Endothelial cell of umbilical vein (primary cell): ENCODE results near the gene ANXA6. TPM values are rescaled to one million over a fixed set of nuclear protein-coding genes. Genes with fewer than 3 reads are reported as not detected.

Experiments used
- BruUV-seq: library from RNA; stranded (reverse); fragments of 400-500 nt; replicated peaks from 2 replicates; lab custom pipeline; 2021; lab: Mats Ljungman, UMichigan
- CTCF ChIA-PET: fragments of 300-600, 350-600 bp; sonication (Branson Sonifier 250); formaldehyde crosslinking; loops from one replicate; lab custom pipeline; 2021; ENCODE audit warnings: antibody characterized with exemption, inconsistent platforms; lab: Charles Lee
- POLR2A ChIA-PET: fragments of 300-600, 350-600 bp; sonication (Branson Sonifier 250); formaldehyde crosslinking; loops from one replicate; lab custom pipeline; 2021; ENCODE audit warnings: antibody characterized with exemption, inconsistent platforms; lab: Charles Lee
- DNase-seq: peaks from one replicate; pipeline ENCODE4 v3.0.0-alpha.2; 2011; ENCODE audit warnings: low read depth, low spot score
- FAIRE-seq: peaks from 2 replicates; lab custom pipeline; 2011; peaks lifted over from hg19 to GRCh38; lab: Jason Lieb, UNC
- H2AFZ ChIP-seq: 2 replicates; pipeline ENCODE4 v1.6.0; 2012; ENCODE audit warnings: low read depth, low read length, control low read depth, inconsistent platforms
- H3K27ac ChIP-seq: 2 replicates; pipeline ENCODE4 v1.5.1; 2011; ENCODE audit warnings: low read depth, mild to moderate bottlenecking, control low read depth, low read length, moderate library complexity; ENCODE audit not compliant: insufficient read depth
- H3K27me3 ChIP-seq, 2 experiments: 2 replicates each; pipeline versions ENCODE4 v1.6.0 to v1.6.1; 2011; ENCODE audit warnings: low read length in 2 of 2, mixed read lengths in 1 of 2; ENCODE audit not compliant: control insufficient read depth in 2 of 2, insufficient read depth in 2 of 2
- H3K36me3 ChIP-seq, 2 experiments: 2 replicates in 1 of 2; 3 replicates in 1 of 2; pipeline ENCODE4 v1.5.1; 2011; ENCODE audit warnings: low read length in 2 of 2, mild to moderate bottlenecking in 1 of 2, moderate library complexity in 1 of 2; ENCODE audit not compliant: control insufficient read depth in 2 of 2, insufficient read depth in 2 of 2; ENCODE audit errors: extremely low read depth in 1 of 2
- H3K4me1 ChIP-seq: 3 replicates; pipeline ENCODE4 v1.5.1; 2011; ENCODE audit warnings: mild to moderate bottlenecking, low read length; ENCODE audit not compliant: control insufficient read depth, insufficient read depth; ENCODE audit errors: extremely low read depth
- H3K4me2 ChIP-seq: 2 replicates; pipeline ENCODE4 v1.6.1; 2011; ENCODE audit warnings: low read length, control low read depth, mixed read lengths; ENCODE audit not compliant: insufficient read depth
- H3K4me3 ChIP-seq, 3 experiments: fragments of 200-600 bp in 1 of 3; sonication (generic), shearing (Covaris generic) in 1 of 3; replicated peaks in 1 of 3; 2 replicates each; pipeline ENCODE4 v1.5.1; 2011 to 2016; ENCODE audit warnings: control low read depth in 3 of 3, low read length in 3 of 3, mild to moderate bottlenecking in 2 of 3, inconsistent platforms in 1 of 3, low read depth in 1 of 3, moderate library complexity in 1 of 3; ENCODE audit not compliant: insufficient read depth in 1 of 3
- H3K79me2 ChIP-seq: 2 replicates; pipeline ENCODE4 v1.6.0; 2012; ENCODE audit warnings: low read length, inconsistent platforms; ENCODE audit not compliant: control insufficient read depth, insufficient read depth
- H3K9ac ChIP-seq: replicated peaks from 2 replicates; pipeline ENCODE3; 2011; ENCODE audit warnings: low read length, control low read depth; ENCODE audit not compliant: insufficient read depth; ENCODE audit errors: extremely low read depth
- H3K9me1 ChIP-seq: replicated peaks from 3 replicates; pipeline ENCODE4 v1.6.0; 2011; ENCODE audit warnings: mild to moderate bottlenecking, low read length; ENCODE audit not compliant: control insufficient read depth, insufficient read depth; ENCODE audit errors: extremely low read depth
- H3K9me3 ChIP-seq: replicated peaks from 2 replicates; pipeline ENCODE4 v1.5.1; 2012; ENCODE audit warnings: low read length, inconsistent platforms; ENCODE audit not compliant: control insufficient read depth, insufficient read depth
- H4K20me1 ChIP-seq: replicated peaks from 2 replicates; pipeline ENCODE3; 2011; ENCODE audit warnings: mild to moderate bottlenecking, low read length; ENCODE audit not compliant: control insufficient read depth, insufficient read depth; ENCODE audit errors: extremely low read depth
- FOS ChIP-seq: IDR thresholded peaks from 2 replicates; pipeline ENCODE4 v1.6.1; 2011; ENCODE audit warnings: mild to moderate bottlenecking, low read length, moderate library complexity, borderline replicate concordance; ENCODE audit not compliant: insufficient read depth
- GATA2 ChIP-seq: IDR thresholded peaks from 2 replicates; pipeline ENCODE4 v1.7.0; 2011; ENCODE audit warnings: low read depth, mild to moderate bottlenecking, moderate library complexity, mixed read lengths, low read length; ENCODE audit not compliant: insufficient read length, insufficient read depth
- JUN ChIP-seq: IDR thresholded peaks from 2 replicates; pipeline ENCODE4 v1.6.1; 2011; ENCODE audit warnings: borderline replicate concordance, low read depth; ENCODE audit not compliant: insufficient read length, insufficient read depth
- MYC ChIP-seq: IDR thresholded peaks from one replicate; pipeline ENCODE4 v1.6.1; 2011; ENCODE audit warnings: mild to moderate bottlenecking, low read depth, low read length
- POLR2AphosphoS5 ChIP-seq: IDR thresholded peaks from 2 replicates; pipeline ENCODE4 v1.6.1; 2012; ENCODE audit warnings: low read depth, mild to moderate bottlenecking, control low read depth, low read length, moderate library complexity; ENCODE audit not compliant: insufficient read depth
- dilution Hi-C: fragments of 300-500 bp; cut with MboI; formaldehyde crosslinking; loops from one replicate; pipeline ENCODE4 v1.15.0; 2019; ENCODE audit warnings: low sequenced_read_pairs; ENCODE audit not compliant: extremely low pct_ligation_motif_present
- intact Hi-C: fragments of 100-400 bp; cut with micrococcal nuclease; formaldehyde crosslinking; loops from one replicate; pipeline ENCODE4 v1.10.0; 2022
- polyA plus RNA-seq, 4 experiments: library from polyadenylated mRNA; depleted of rRNA in 3 of 4; stranded (reverse) in 3 of 4; unstranded in 1 of 4; fragments of >200 nt; gene quantifications; 2 replicates each; pipeline versions ENCODE4 v1.2.1 to v1.2.3, GENCODE V29; 2011 to 2012; ENCODE audit warnings: missing spikeins in 1 of 4
- total RNA-seq: library from RNA; stranded (reverse); gene quantifications from 2 replicates; pipeline ENCODE4 v1.2.3, GENCODE V29; 2021
- TF ChIP-seq, protein P1 (sequence below), 2 donors: IDR thresholded peaks; 1 replicate in 1 of 2; 2 replicates in 1 of 2; pipeline ENCODE4 v1.5.1; 2011; ENCODE audit warnings: low read length in 2 of 2, mild to moderate bottlenecking in 2 of 2, moderate library complexity in 2 of 2, control low read depth in 1 of 2, inconsistent platforms in 1 of 2, low read depth in 1 of 2; ENCODE audit not compliant: insufficient read depth in 1 of 2; ENCODE audit errors: extremely low read depth in 1 of 2

Gene ANXA6
- total and polyA plus RNA-seq, 2 donors (not counting 3 experiments of a cell fraction or from before 2014, with no cell fraction given): 195 to 266 TPM

DNA sequence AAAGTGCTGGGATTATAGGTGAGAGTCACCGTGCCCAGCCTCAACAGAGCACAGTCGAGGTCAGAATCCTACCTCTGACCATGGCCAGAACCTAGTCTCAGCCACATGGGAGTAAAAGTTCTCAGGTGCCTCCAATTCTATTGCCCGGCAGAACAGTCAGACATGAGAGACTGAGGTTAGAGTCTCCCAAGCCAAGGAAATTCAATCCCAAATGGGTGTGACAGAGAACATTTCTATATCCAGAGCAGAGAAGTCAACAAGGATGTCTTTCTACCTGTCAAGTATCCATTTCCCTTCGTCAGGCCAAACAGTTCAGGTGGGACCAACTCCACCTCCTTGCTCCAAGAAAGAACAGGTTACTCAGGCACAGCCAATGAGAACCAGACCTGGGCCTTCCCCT, 10.5 kb downstream of the ANXA6 start:
- BruUV-seq: no TSS peak
- FAIRE-seq (no peak), DNase-seq (no peak)
- Histone ChIP-seq H3K4me2 (no peak overlapping the region), H3K4me3 (no peak overlapping the region), H3K27me3 (no peaks in the 10 kb centered on the region), H3K9me1 (no peaks in the 10 kb centered on the region), H3K9me3 (no peaks in the 10 kb centered on the region), H3K27ac (no peak overlapping the region), H3K36me3 (peaks cover 12 to 29% of the 10 kb centered on the region in 2 experiments), H3K4me1 (peaks cover 20% of the 10 kb centered on the region), H4K20me1 (peaks cover 5% of the 10 kb centered on the region), H2AFZ (no peak overlapping the region), H3K9ac (no peak overlapping the region), H3K79me2 (peaks cover 53% of the 10 kb centered on the region)
- no peak for TF ChIP-seq JUN
- no peak for TF ChIP-seq FOS
- TF ChIP-seq, protein P1, sequence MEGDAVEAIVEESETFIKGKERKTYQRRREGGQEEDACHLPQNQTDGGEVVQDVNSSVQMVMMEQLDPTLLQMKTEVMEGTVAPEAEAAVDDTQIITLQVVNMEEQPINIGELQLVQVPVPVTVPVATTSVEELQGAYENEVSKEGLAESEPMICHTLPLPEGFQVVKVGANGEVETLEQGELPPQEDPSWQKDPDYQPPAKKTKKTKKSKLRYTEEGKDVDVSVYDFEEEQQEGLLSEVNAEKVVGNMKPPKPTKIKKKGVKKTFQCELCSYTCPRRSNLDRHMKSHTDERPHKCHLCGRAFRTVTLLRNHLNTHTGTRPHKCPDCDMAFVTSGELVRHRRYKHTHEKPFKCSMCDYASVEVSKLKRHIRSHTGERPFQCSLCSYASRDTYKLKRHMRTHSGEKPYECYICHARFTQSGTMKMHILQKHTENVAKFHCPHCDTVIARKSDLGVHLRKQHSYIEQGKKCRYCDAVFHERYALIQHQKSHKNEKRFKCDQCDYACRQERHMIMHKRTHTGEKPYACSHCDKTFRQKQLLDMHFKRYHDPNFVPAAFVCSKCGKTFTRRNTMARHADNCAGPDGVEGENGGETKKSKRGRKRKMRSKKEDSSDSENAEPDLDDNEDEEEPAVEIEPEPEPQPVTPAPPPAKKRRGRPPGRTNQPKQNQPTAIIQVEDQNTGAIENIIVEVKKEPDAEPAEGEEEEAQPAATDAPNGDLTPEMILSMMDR (IDR thresholded peaks at IDR 0.05; ENCODE audit: extremely low read depth in 1 of 2, insufficient read depth in 1 of 2, low read depth in 1 of 2, low read length in 2 of 2): no peak
- TF ChIP-seq MYC: no peak
- TF ChIP-seq POLR2AphosphoS5: no peak
- no peak for TF ChIP-seq GATA2
- dilution Hi-C loops: no loop called here
- intact Hi-C loops: no loop called here
- ChIA-PET CTCF (interaction anchor here (1.0 to 3.8 kb wide), 6 partner anchors 16 to 95 kb away, joined by 6 to 24 read pairs (median 10); no protein-coding TSS in a partner anchor), POLR2A (interaction anchor here (0.7 kb wide), 1 partner anchor 388 kb away, joined by 3 read pairs; no protein-coding TSS in a partner anchor)
